Common myeloid progenitor, CD34-positive (primary cell): ENCODE data around the gene THEM5.

Experiments
- CTCF ChIA-PET: fragments of 350-600 bp; sonication (Branson Sonifier 250); formaldehyde crosslinking; loops from one replicate; lab custom pipeline; 2021; ENCODE audit warnings: antibody characterized with exemption; lab: Charles Lee
- POLR2A ChIA-PET: fragments of 350-600 bp; sonication (Branson Sonifier 250); formaldehyde crosslinking; loops from one replicate; lab custom pipeline; 2021; ENCODE audit warnings: antibody characterized with exemption; lab: Charles Lee
- DNase-seq, 3 donors: peaks; one replicate each; pipeline versions ENCODE4 v3.0.0 to v3.0.0-alpha.2; 2013
- H3K27ac ChIP-seq, 2 experiments: 1 replicate in 1 of 2; 2 replicates in 1 of 2; pipeline ENCODE4 v1.7.0; 2013; ENCODE audit warnings: inconsistent platforms in 2 of 2, low read length in 2 of 2, mild to moderate bottlenecking in 2 of 2, low read depth in 1 of 2, moderate library complexity in 1 of 2; ENCODE audit not compliant: severe bottlenecking in 2 of 2, insufficient read depth in 1 of 2, poor library complexity in 1 of 2
- H3K27me3 ChIP-seq, 5 experiments: replicated peaks in 2 of 5; 1 replicate in 3 of 5; 2 replicates in 2 of 5; pipeline versions ENCODE4 v1.6.1 to v1.7.0; 2013; ENCODE audit warnings: low read length in 4 of 5, mild to moderate bottlenecking in 2 of 5, moderate library complexity in 2 of 5, inconsistent platforms in 1 of 5; ENCODE audit not compliant: insufficient read depth in 5 of 5, control insufficient read depth in 4 of 5
- H3K36me3 ChIP-seq, 4 experiments: 1 replicate in 2 of 4; 2 replicates in 2 of 4; pipeline versions ENCODE4 v1.6.1 to v1.7.0; 2013; ENCODE audit warnings: low read length in 3 of 4, control low read depth in 1 of 4, mild to moderate bottlenecking in 1 of 4; ENCODE audit not compliant: control insufficient read depth in 4 of 4, insufficient read depth in 4 of 4
- H3K4me1 ChIP-seq, 4 experiments: 1 replicate in 3 of 4; 2 replicates in 1 of 4; pipeline versions ENCODE4 v1.6.1 to v1.7.1; 2013; ENCODE audit warnings: low read length in 3 of 4, mild to moderate bottlenecking in 3 of 4, control low read depth in 1 of 4, inconsistent platforms in 1 of 4, moderate library complexity in 1 of 4; ENCODE audit not compliant: control insufficient read depth in 4 of 4, insufficient read depth in 4 of 4; ENCODE audit errors: control extremely low read depth in 1 of 4
- H3K4me3 ChIP-seq, 7 experiments: 1 replicate in 4 of 7; 2 replicates in 3 of 7; pipeline versions ENCODE4 v1.5.1 to v1.7.0; 2013; ENCODE audit warnings: mild to moderate bottlenecking in 7 of 7, low read length in 6 of 7, moderate library complexity in 6 of 7, inconsistent platforms in 2 of 7, low read depth in 2 of 7, control low read depth in 1 of 7; ENCODE audit not compliant: insufficient read depth in 4 of 7, control insufficient read depth in 1 of 7; ENCODE audit errors: extremely low read depth in 1 of 7
- H3K9me3 ChIP-seq, 5 experiments: 1 replicate in 4 of 5; 2 replicates in 1 of 5; pipeline versions ENCODE4 v1.6.1 to v1.7.1; 2013; ENCODE audit warnings: low read length in 4 of 5, mild to moderate bottlenecking in 2 of 5, inconsistent platforms in 1 of 5, low read depth in 1 of 5, moderate library complexity in 1 of 5; ENCODE audit not compliant: control insufficient read depth in 4 of 5, insufficient read depth in 2 of 5; ENCODE audit errors: control extremely low read depth in 1 of 5
- WGBS: methylation state at CpG from one replicate; pipeline ENCODE4 v1.1.5; 2013; ENCODE audit not compliant: insufficient coverage; 5-methylcytosine and 5-hydroxymethylcytosine counted together

Gene THEM5

GRCh38 chr1:151838222-151839081 lies 15.1 kb downstream of the THEM5 start:
- peak in 2 of 3 donors; percentile 53 to 68 for DNase-seq
- ChIA-PET CTCF (interaction anchor here (0.9 kb wide), 1 partner anchor 162 kb away, joined by 3 read pairs; no protein-coding TSS in a partner anchor), POLR2A (no interaction called here)
- Histone ChIP-seq H3K27ac (no peak overlapping the region), H3K36me3 (no peaks in the 10 kb centered on the region), H3K9me3 (no peaks in the 10 kb centered on the region), H3K27me3 (peaks cover 0 to 42% (median 24%) of the 10 kb centered on the region in 5 experiments), H3K4me1 (peaks cover 0 to 51% (median 47%) of the 10 kb centered on the region in 4 experiments), H3K4me3 (peak overlapping the region in 6 of 7 experiments; percentile 20 to 67 (median 44))
- under 1% methylated on average over 74 of the region's 117 CpGs for WGBS

- POLR2A ChIA-PET, result interaction anchor here (1.0 kb wide), 1 partner anchor 163 kb away, joined by 3 read pairs; no protein-coding TSS in a partner anchor
- Histone ChIP-seq H3K4me3 (peak overlapping the region in 4 of 7 experiments; percentile 20 to 67 (median 63)), H3K4me1 (peaks cover 0 to 54% (median 47%) of the 10 kb centered on the region in 4 experiments), H3K36me3 (no peaks in the 10 kb centered on the region), H3K9me3 (no peaks in the 10 kb centered on the region), H3K27ac (no peak overlapping the region), H3K27me3 (peaks cover 0 to 42% (median 24%) of the 10 kb centered on the region in 5 experiments)
- 4% methylated on average over 26 of the region's 26 CpGs for WGBS
- CTCF ChIA-PET, result interaction anchor here (0.9 to 2.3 kb wide), 3 partner anchors 9 to 163 kb away, joined by 3 to 17 read pairs (median 8); partner anchors contain the start of gene MRPL9
- DNase-seq, result no peak
Observed at GRCh38 chr1:151837884-151838221, 15.7 kb downstream of the THEM5 start.

- H3K4me1 ChIP-seq, result peaks cover 0 to 54% (median 47%) of the 10 kb centered on the region in 4 experiments
- ChIA-PET CTCF (interaction anchor here (0.6 to 2.3 kb wide), 12 partner anchors 10 to 300 kb away, joined by 3 to 17 read pairs (median 4); partner anchors contain the start of gene MRPL9), POLR2A (interaction anchor here (1.0 kb wide), 1 partner anchor 164 kb away, joined by 3 read pairs; no protein-coding TSS in a partner anchor)
- peaks cover 0 to 42% (median 24%) of the 10 kb centered on the region in 5 experiments for H3K27me3 ChIP-seq
- H3K9me3 ChIP-seq, result no peaks in the 10 kb centered on the region
- 0% methylated on average over 3 of the region's 3 CpGs for WGBS
- peak overlapping the region in 2 of 7 experiments; percentile 0 to 16 for H3K4me3 ChIP-seq
- DNase-seq, result peak in 2 of 3 donors; percentile 74 to 80
- no peak overlapping the region for H3K27ac ChIP-seq
- no peaks in the 10 kb centered on the region for H3K36me3 ChIP-seq
Observed at GRCh38 chr1:151837197-151837596, 16.3 kb downstream of the THEM5 start.

GRCh38 chr1:151835596-151835995 lies 17.9 kb downstream of the THEM5 start:
- POLR2A ChIA-PET, result interaction anchor here (0.5 kb wide), 1 partner anchor 145 kb away, joined by 7 read pairs; no protein-coding TSS in a partner anchor
- WGBS, result no CpG with 5 or more reads among the region's 7 CpGs
- Histone ChIP-seq H3K9me3 (no peaks in the 10 kb centered on the region), H3K27ac (no peak overlapping the region), H3K36me3 (no peaks in the 10 kb centered on the region), H3K27me3 (peaks cover 0 to 39% (median 24%) of the 10 kb centered on the region in 5 experiments), H3K4me3 (no peak overlapping the region), H3K4me1 (peaks cover 0 to 58% (median 49%) of the 10 kb centered on the region in 4 experiments)
- CTCF ChIA-PET, result interaction anchor here (0.8 to 3.9 kb wide), 17 partner anchors 12 to 298 kb away, joined by 3 to 18 read pairs (median 4); partner anchors contain the start of gene MRPL9
- no peak for DNase-seq

GRCh38 chr1:151834239-151834638 lies 19.3 kb downstream of the THEM5 start:
- no CpG with 5 or more reads among the region's 3 CpGs for WGBS
- no peak for DNase-seq
- no peak overlapping the region for H3K4me3 ChIP-seq
- H3K27ac ChIP-seq, result no peak overlapping the region
- peaks cover 0 to 62% (median 48%) of the 10 kb centered on the region in 4 experiments for H3K4me1 ChIP-seq
- H3K9me3 ChIP-seq, result no peaks in the 10 kb centered on the region
- ChIA-PET POLR2A (no interaction called here), CTCF (interaction anchor here (0.5 to 3.9 kb wide), 8 partner anchors 10 to 1208 kb away, joined by 3 to 18 read pairs (median 4); partner anchors contain the start of gene TDRKH)
- no peaks in the 10 kb centered on the region for H3K36me3 ChIP-seq
- H3K27me3 ChIP-seq, result peaks cover 0 to 26% (median 16%) of the 10 kb centered on the region in 5 experiments

- H3K36me3 ChIP-seq, result no peaks in the 10 kb centered on the region
- DNase-seq, result no peak
- ChIA-PET POLR2A (no interaction called here), CTCF (interaction anchor here (0.6 to 3.9 kb wide), 3 partner anchors 12 to 359 kb away, joined by 3 to 18 read pairs (median 4); no protein-coding TSS in a partner anchor)
- H3K4me1 ChIP-seq, result peaks cover 3 to 60% (median 47%) of the 10 kb centered on the region in 4 experiments
- H3K9me3 ChIP-seq, result no peaks in the 10 kb centered on the region
- peaks cover 0 to 17% (median 9%) of the 10 kb centered on the region in 5 experiments for H3K27me3 ChIP-seq
- no peak overlapping the region for H3K27ac ChIP-seq
- no peak overlapping the region for H3K4me3 ChIP-seq
- WGBS, result 100% methylated on average over 3 of the region's 8 CpGs
Observed at GRCh38 chr1:151833172-151833900, 20.2 kb downstream of the THEM5 start.
